Measurements from ENCODE around the gene PSD2. TPM values are rescaled to one million over a fixed set of nuclear protein-coding genes. Genes with fewer than 3 reads are reported as not detected.
A peak's percentile ranks its signal among the peaks of the same experiment; 100 is the strongest.

The PSD2 gene
- total and polyA plus RNA-seq, 12 donors = 0.03 to 0.09 (median 0.08) TPM; not detected in 9

DNA sequence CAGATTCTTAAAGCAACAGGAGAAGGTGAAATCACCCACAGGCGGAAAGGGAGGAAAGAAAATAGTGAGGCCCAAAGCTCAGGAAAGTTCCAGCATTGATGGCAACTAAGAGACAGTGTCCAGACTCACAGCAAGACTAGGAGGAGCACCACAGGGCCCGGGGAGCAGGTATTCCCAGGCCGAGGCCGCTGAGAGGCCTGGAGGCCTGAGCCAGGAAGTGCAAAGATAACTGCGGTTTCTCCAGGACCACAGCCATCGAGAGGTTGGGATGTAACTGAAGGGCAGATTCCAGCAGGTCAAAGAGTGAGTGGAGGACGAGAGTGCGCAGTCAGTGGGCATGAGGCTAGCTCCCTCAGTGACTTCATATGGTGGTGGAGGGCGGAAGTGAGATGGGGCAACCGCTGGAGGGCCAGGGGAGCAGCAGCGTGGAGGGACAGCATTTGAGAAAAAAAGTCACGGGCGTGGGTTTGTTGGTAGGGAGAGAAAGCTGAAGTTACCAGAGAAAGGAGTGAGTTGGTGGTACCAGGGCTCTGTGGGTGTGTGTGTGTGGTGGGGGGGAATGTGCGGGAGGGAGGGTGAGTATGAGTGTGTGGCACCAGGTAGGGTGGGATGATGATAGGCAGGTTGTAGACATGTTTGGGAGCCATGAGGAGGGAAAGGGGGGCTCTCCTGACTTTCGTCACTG is 89.7 kb downstream of the PSD2 start:
- no peak overlapping the region for H3K27ac ChIP-seq
- 90 to 91% methylated on average over 15 of the region's 15 CpGs for WGBS, 2 donors
- ATAC-seq = no peak
- TF ChIP-seq, protein P1, sequence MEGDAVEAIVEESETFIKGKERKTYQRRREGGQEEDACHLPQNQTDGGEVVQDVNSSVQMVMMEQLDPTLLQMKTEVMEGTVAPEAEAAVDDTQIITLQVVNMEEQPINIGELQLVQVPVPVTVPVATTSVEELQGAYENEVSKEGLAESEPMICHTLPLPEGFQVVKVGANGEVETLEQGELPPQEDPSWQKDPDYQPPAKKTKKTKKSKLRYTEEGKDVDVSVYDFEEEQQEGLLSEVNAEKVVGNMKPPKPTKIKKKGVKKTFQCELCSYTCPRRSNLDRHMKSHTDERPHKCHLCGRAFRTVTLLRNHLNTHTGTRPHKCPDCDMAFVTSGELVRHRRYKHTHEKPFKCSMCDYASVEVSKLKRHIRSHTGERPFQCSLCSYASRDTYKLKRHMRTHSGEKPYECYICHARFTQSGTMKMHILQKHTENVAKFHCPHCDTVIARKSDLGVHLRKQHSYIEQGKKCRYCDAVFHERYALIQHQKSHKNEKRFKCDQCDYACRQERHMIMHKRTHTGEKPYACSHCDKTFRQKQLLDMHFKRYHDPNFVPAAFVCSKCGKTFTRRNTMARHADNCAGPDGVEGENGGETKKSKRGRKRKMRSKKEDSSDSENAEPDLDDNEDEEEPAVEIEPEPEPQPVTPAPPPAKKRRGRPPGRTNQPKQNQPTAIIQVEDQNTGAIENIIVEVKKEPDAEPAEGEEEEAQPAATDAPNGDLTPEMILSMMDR (IDR thresholded peaks at IDR 0.05) = no peak
- intact Hi-C loops (cut with DNase I) = no loop called here
- peaks cover 0 to 15% (median 0%) of the 10 kb centered on the region in 9 donors for H3K36me3 ChIP-seq
- no peak for DNase-seq
- no peaks in the 10 kb centered on the region for H3K27me3 ChIP-seq
- H3K4me1 ChIP-seq = peaks cover 0 to 38% (median 13%) of the 10 kb centered on the region in 9 donors
- H3K4me3 ChIP-seq = no peak overlapping the region
- no peaks in the 10 kb centered on the region for H3K9me3 ChIP-seq

DNA sequence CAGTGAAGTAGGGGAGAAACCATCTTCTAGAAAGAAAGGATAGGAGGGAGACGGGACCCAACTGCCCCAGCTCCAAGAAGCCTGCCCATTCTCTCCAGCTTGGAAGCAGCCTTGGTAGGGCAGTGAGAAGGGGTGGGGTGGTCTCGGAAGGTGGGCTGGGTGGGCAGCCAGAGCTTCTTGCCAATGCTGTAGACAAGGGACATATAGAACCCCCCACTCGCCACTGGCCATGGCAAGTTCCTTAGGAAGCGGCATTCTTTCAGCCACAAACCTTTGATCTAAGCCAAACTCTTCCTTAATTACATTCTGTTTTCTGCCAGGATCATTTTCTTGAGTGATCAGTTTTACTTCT is 90.2 kb downstream of the PSD2 start:
- ATAC-seq (no peak), DNase-seq (no peak)

DNA sequence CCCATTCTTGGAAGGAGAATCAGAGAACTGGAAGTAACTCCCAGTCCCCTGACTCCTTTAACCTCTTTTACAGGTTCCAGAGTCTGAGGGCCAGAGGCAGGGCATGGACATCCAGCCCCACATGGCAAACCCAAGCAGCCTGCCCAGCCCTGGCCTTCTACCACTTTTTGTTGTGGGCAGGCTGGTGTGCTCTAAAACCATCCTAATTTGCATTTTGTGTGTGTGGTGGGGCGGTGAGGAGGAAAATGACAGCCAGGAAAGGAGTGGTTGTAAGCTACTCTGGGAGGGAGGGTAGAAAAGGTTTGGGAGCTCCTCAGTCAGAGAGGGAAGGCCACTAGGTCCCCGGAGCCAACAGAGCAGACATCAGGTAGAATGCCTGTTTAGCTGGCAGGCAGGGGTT is 90.6 kb downstream of the PSD2 start:
- peaks cover 0 to 15% (median 0%) of the 10 kb centered on the region in 9 donors for H3K36me3 ChIP-seq
- H3K27me3 ChIP-seq = no peaks in the 10 kb centered on the region
- 84 to 85% methylated on average over 2 of the region's 2 CpGs for WGBS, 2 donors
- H3K27ac ChIP-seq = no peak overlapping the region
- TF ChIP-seq, protein P1 (IDR thresholded peaks at IDR 0.05) = no peak
- H3K4me1 ChIP-seq = peaks cover 0 to 30% (median 5%) of the 10 kb centered on the region in 9 donors
- intact Hi-C loops (cut with DNase I) = no loop called here
- DNase-seq (no peak), ATAC-seq (no peak)
- no peak overlapping the region for H3K4me3 ChIP-seq
- H3K9me3 ChIP-seq = no peaks in the 10 kb centered on the region

More for the DNA sequence above, 90.2 kb downstream of the PSD2 start:
- no peaks in the 10 kb centered on the region for H3K9me3 ChIP-seq
- peaks cover 0 to 15% (median 0%) of the 10 kb centered on the region in 9 donors for H3K36me3 ChIP-seq
- intact Hi-C loops (cut with DNase I) = no loop called here
- H3K27ac ChIP-seq = no peak overlapping the region
- TF ChIP-seq, protein P1 (IDR thresholded peaks at IDR 0.05) = no peak
- no peak overlapping the region for H3K4me3 ChIP-seq
- no peaks in the 10 kb centered on the region for H3K27me3 ChIP-seq
- peaks cover 0 to 33% (median 7%) of the 10 kb centered on the region in 9 donors for H3K4me1 ChIP-seq
- 88 to 95% methylated on average over 4 of the region's 4 CpGs for WGBS, 2 donors

DNA sequence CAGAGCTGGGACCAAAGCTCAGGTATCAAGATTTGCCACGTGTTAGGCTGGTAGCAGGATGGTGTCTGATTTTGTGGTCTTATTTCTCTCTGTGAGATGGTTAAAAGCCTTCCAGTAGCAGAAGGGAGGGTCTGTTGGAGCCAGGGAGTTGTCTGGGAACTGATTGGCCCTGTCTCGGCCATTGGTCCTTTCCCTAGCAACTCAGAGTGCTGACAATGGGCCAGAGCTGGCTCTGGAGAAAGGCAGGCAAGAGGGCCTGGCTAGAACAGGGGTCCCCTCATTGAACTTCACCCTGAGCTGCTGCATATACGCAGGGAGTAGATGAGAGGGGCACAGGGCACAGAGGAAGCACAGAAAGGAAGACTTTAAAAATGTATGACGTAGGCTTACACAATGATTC is 92.8 kb downstream of the PSD2 start:
- WGBS, 2 donors = 63% methylated on average over 4 of the region's 4 CpGs

More for the DNA sequence above, 92.8 kb downstream of the PSD2 start:
- intact Hi-C loops (cut with DNase I) = no loop called here
- H3K27me3 ChIP-seq = no peaks in the 10 kb centered on the region
- DNase-seq (no peak), ATAC-seq (peak in 3 of 8 donors; percentile 23 to 38 (median 25))
- no peaks in the 10 kb centered on the region for H3K9me3 ChIP-seq
- H3K36me3 ChIP-seq = peaks cover 0 to 15% (median 0%) of the 10 kb centered on the region in 9 donors
- no peak overlapping the region for H3K27ac ChIP-seq
- TF ChIP-seq, protein P1 (IDR thresholded peaks at IDR 0.05) = no peak
- H3K4me1 ChIP-seq = peaks cover 0 to 21% (median 0%) of the 10 kb centered on the region in 9 donors
- no peak overlapping the region for H3K4me3 ChIP-seq
